ENCODE measurements around the gene CERS6.

- TF ChIP-seq CREB5 (CRISPR knock-in tag; IDR thresholded peaks at IDR 0.05; ENCODE audit: low read depth) (no peak), SNAI2 (CRISPR knock-in tag; IDR thresholded peaks at IDR 0.05) (no peak), RARB (CRISPR knock-in tag; IDR thresholded peaks at IDR 0.05) (no peak), ZNF8 (CRISPR knock-in tag; IDR thresholded peaks at IDR 0.05) (no peak), TCF4 (CRISPR knock-in tag; IDR thresholded peaks at IDR 0.05; ENCODE audit: borderline replicate concordance) (no peak), ZFP30 (CRISPR knock-in tag; IDR thresholded peaks at IDR 0.05) (no peak), ZNF70 (CRISPR knock-in tag; IDR thresholded peaks at IDR 0.05) (no peak), ZFP3 (CRISPR knock-in tag; IDR thresholded peaks at IDR 0.05) (no peak)
These were observed 328.9 kb downstream of the CERS6 start for GRCh38 chr2:168784993-168785392.
